Esophagus muscularis mucosa (tissue), 4 donors: ENCODE measurements around the gene GRIK4. TPM values are rescaled to one million over a fixed set of nuclear protein-coding genes. Genes with fewer than 3 reads are reported as not detected.

Experiments used
- DNase-seq: peaks from one replicate; pipeline ENCODE4 v3.0.0-alpha.2; 2017; ENCODE audit errors: extremely low spot score
- H3K27ac ChIP-seq, 4 donors: fragments of 200-600 bp; sonication (generic); replicated peaks in 1 of 4; 1 replicate in 3 of 4; 2 replicates in 1 of 4; pipeline ENCODE4 v1.5.1; 2016 to 2019; ENCODE audit warnings: mild to moderate bottlenecking in 1 of 4
- H3K27me3 ChIP-seq, 4 donors: fragments of 200-600 bp; sonication (generic); one replicate each; pipeline versions ENCODE4 v1.5.1 to v1.6.0; 2016 to 2019
- H3K36me3 ChIP-seq, 4 donors: fragments of 200-600 bp; sonication (generic); one replicate each; pipeline ENCODE4 v1.5.1; 2016 to 2019
- H3K4me1 ChIP-seq, 4 donors: fragments of 200-600 bp; sonication (generic); one replicate each; pipeline ENCODE4 v1.5.1; 2016 to 2019
- H3K4me3 ChIP-seq, 4 donors: fragments of 200-600 bp; sonication (generic); 1 replicate in 2 of 4; 2 replicates in 2 of 4; pipeline ENCODE4 v1.5.1; 2016 to 2019; ENCODE audit warnings: mild to moderate bottlenecking in 4 of 4, moderate library complexity in 1 of 4
- H3K9me3 ChIP-seq, 4 donors: fragments of 200-600 bp; sonication (generic); 1 replicate in 3 of 4; 2 replicates in 1 of 4; pipeline ENCODE4 v1.5.1; 2016 to 2019
- EP300 ChIP-seq: sonication (generic); formaldehyde crosslinking; IDR thresholded peaks from one replicate; pipeline ENCODE4 v1.6.1; 2017; ENCODE audit warnings: antibody characterized with exemption
- POLR2A ChIP-seq: fragments of 450-650 bp; IDR thresholded peaks from one replicate; pipeline ENCODE4 v1.6.1; 2017; ENCODE audit warnings: antibody characterized with exemption, moderate library complexity, mild to moderate bottlenecking, low read depth
- POLR2AphosphoS5 ChIP-seq, 2 donors: sonication (generic); formaldehyde crosslinking; IDR thresholded peaks; one replicate each; pipeline ENCODE4 v1.6.1; 2017; ENCODE audit warnings: antibody characterized with exemption in 2 of 2
- WGBS: methylation state at CpG from one replicate; pipeline ENCODE4 v1.1.5; 2018; 5-methylcytosine and 5-hydroxymethylcytosine counted together
- intact Hi-C: fragments of 100-400 bp; cut with DNase I; formaldehyde crosslinking; loops from one replicate; pipeline ENCODE4 v1.15.1; 2023
- total RNA-seq, 4 donors: library from RNA; depleted of rRNA; stranded (reverse); fragments of >200 nt; gene quantifications; one replicate each; pipeline versions ENCODE4 v1.1.0 to v1.2.1, GENCODE V29; 2016
- TF ChIP-seq, protein P1 (sequence below), 3 experiments: fragments of 200-600 bp in 2 of 3; fragments of 450-650 bp in 1 of 3; sonication (generic) in 2 of 3; IDR thresholded peaks; one replicate each; pipeline ENCODE4 v1.5.1; 2017 to 2019; ENCODE audit warnings: antibody characterized with exemption in 3 of 3, mild to moderate bottlenecking in 2 of 3, moderate library complexity in 1 of 3

GRIK4 gene
- total RNA-seq, 4 donors from 2014 or later = 0.13 to 0.83 (median 0.43) TPM

DNA sequence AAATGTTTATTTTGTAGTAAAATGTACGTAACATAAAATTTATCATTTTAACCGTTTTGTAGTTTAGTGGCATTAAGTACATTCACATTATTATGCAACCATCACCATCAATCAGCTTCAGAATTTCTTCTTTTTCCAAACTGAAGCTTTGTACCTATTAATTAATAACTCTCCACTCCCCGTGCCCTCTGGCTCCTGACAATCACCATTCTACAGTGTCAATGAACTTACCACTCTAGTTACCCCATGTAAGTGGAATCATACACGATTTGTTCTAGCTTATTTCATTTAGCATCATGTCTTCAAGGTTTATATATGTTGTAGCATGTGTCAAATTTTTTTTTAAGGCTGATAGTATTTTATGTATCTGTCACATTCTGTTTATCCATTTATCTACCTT, 522.1 kb downstream of the GRIK4 start:
- WGBS = 91% methylated on average over 4 of the region's 4 CpGs
- Histone ChIP-seq H3K4me3 (no peak overlapping the region), H3K4me1 (peaks cover 0 to 6% (median 0%) of the 10 kb centered on the region in 4 donors), H3K27ac (no peak overlapping the region), H3K9me3 (no peaks in the 10 kb centered on the region), H3K27me3 (no peaks in the 10 kb centered on the region), H3K36me3 (no peaks in the 10 kb centered on the region)
- TF ChIP-seq EP300 (no peak), POLR2AphosphoS5 (IDR thresholded peaks at IDR 0.05) (no peak), POLR2A (no peak)
- TF ChIP-seq, protein P1, sequence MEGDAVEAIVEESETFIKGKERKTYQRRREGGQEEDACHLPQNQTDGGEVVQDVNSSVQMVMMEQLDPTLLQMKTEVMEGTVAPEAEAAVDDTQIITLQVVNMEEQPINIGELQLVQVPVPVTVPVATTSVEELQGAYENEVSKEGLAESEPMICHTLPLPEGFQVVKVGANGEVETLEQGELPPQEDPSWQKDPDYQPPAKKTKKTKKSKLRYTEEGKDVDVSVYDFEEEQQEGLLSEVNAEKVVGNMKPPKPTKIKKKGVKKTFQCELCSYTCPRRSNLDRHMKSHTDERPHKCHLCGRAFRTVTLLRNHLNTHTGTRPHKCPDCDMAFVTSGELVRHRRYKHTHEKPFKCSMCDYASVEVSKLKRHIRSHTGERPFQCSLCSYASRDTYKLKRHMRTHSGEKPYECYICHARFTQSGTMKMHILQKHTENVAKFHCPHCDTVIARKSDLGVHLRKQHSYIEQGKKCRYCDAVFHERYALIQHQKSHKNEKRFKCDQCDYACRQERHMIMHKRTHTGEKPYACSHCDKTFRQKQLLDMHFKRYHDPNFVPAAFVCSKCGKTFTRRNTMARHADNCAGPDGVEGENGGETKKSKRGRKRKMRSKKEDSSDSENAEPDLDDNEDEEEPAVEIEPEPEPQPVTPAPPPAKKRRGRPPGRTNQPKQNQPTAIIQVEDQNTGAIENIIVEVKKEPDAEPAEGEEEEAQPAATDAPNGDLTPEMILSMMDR (IDR thresholded peaks at IDR 0.05) = no peak
- DNase-seq = no peak
- intact Hi-C loops = no loop called here

DNA sequence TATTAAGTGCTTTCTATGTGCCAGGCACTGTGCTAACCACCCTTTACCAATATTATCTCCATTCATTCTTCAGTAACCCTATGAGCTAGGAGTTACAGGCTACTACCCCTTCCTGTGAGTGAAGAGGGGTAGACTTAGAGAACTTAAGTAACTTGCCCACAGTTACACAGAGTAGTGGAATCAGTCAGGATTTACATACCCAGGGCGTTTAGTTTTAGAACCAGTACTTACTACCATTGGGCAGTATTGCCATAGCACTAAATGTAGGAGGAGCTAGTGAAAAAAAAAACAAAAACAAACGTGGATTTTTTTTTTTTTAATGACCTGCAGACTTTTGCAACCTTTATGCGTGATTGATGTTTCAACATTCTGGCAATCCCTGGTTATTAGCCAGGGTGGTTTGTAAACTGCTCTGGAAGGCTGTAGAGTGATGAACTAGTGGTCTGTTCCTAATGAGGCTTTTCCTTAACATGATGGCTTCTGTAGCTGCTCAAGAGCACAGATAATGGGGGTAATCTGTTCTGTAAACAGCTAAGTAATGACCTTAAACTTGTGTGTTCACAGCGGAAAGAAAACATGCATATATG, 523.7 kb downstream of the GRIK4 start:
- no peak overlapping the region for H3K4me3 ChIP-seq
- TF ChIP-seq, protein P1 (IDR thresholded peaks at IDR 0.05) = no peak
- TF ChIP-seq POLR2A = no peak
- TF ChIP-seq POLR2AphosphoS5 (IDR thresholded peaks at IDR 0.05) = no peak
- no peak for TF ChIP-seq EP300
- intact Hi-C loops = no loop called here

DNA sequence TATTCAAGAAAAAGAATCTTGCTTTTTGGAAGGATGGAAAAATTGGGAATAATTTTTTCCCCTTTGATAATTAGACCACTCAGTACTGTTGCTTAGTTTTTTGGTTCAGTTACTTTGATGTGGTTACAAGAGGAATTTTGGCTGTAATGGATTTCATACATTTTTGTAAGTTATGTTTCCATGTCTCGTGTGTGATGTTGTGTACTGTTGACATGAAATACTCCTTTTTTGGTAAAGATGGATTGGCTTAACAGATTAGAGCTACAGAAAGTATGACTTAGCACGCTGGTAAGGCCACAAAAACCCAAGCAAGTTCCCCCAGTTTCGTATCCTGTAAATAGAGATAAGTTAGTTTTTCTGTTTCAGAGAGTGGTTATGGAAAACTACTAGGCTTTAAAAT, 524.2 kb downstream of the GRIK4 start:
- no peaks in the 10 kb centered on the region for H3K9me3 ChIP-seq
- TF ChIP-seq, protein P1 (IDR thresholded peaks at IDR 0.05) = no peak
- TF ChIP-seq EP300 (no peak), POLR2AphosphoS5 (IDR thresholded peaks at IDR 0.05) (no peak), POLR2A (no peak)
- no peak overlapping the region for H3K4me3 ChIP-seq
- 86% methylated on average over 3 of the region's 3 CpGs for WGBS
- H3K27me3 ChIP-seq = no peaks in the 10 kb centered on the region
- DNase-seq = no peak
- intact Hi-C loops = no loop called here
- H3K27ac ChIP-seq = no peak overlapping the region
- peaks cover 0 to 10% (median 0%) of the 10 kb centered on the region in 4 donors for H3K4me1 ChIP-seq
- no peaks in the 10 kb centered on the region for H3K36me3 ChIP-seq

More for the DNA sequence above, 523.7 kb downstream of the GRIK4 start:
- no peaks in the 10 kb centered on the region for H3K27me3 ChIP-seq
- H3K27ac ChIP-seq = no peak overlapping the region
- H3K4me1 ChIP-seq = peaks cover 0 to 10% (median 0%) of the 10 kb centered on the region in 4 donors
- no peak for DNase-seq
- H3K9me3 ChIP-seq = no peaks in the 10 kb centered on the region
- 70% methylated on average over 4 of the region's 4 CpGs for WGBS
- no peaks in the 10 kb centered on the region for H3K36me3 ChIP-seq

DNA sequence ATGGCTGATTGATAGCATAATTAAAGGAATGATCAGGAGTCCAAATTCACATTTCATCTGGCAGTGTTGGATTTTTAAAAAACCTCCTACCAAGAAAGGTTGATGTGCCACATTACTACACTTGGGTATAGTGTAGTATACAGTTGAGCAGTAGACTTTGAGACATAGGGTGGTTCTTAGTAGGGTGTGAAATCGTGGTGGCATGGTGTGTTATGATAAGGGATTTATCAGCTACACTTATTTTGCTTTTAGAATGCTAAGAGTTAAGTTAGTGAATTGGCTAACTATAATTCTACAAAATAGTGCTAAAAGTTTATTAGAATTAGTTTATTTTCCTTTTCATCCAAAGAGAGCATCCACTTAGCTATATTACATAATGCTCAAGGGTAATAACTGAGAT, 525.5 kb downstream of the GRIK4 start:
- intact Hi-C loops = no loop called here
- no peaks in the 10 kb centered on the region for H3K27me3 ChIP-seq
- peaks cover 0 to 10% (median 0%) of the 10 kb centered on the region in 4 donors for H3K4me1 ChIP-seq
- WGBS = 92% methylated on average over 1 of the region's 1 CpG
- TF ChIP-seq, protein P1 (IDR thresholded peaks at IDR 0.05) = no peak
- no peak for TF ChIP-seq EP300
- TF ChIP-seq POLR2AphosphoS5 (IDR thresholded peaks at IDR 0.05) = no peak
- TF ChIP-seq POLR2A = no peak
- H3K9me3 ChIP-seq = no peaks in the 10 kb centered on the region
- no peak overlapping the region for H3K4me3 ChIP-seq
- H3K36me3 ChIP-seq = no peaks in the 10 kb centered on the region
- DNase-seq = no peak
- H3K27ac ChIP-seq = no peak overlapping the region

Other genes with a start within 250 kb of the GRIK4 start
- gene TLCD5, start 186.4 kb upstream of the GRIK4 start, total RNA-seq = 1 to 10 TPM; 3.7 to 6.3 (median 4.4) TPM
- 100 to 1,000 TPM in 3 of 4 donors, 10 to 100 TPM in 1; 89.1 to 118 (median 106) TPM for gene ARHGEF12, start 175.3 kb upstream of the GRIK4 start, total RNA-seq